Neuronal stem cell (in vitro differentiated cells): ENCODE measurements around the gene RUNX2.
A peak's percentile ranks its signal among the peaks of the same experiment; 100 is the strongest.

Experiments
- DNase-seq: peaks from one replicate; pipeline ENCODE4 v3.0.0-alpha.2; 2013; ENCODE audit warnings: low spot score
- H2AFZ ChIP-seq: one replicate; pipeline ENCODE4 v1.6.1; 2013; ENCODE audit warnings: mild to moderate bottlenecking, low read length, inconsistent platforms
- H2AK5ac ChIP-seq: 2 replicates; pipeline ENCODE4 v1.6.1; 2013; ENCODE audit warnings: low read depth, mild to moderate bottlenecking, inconsistent platforms, low read length, moderate library complexity, mixed read lengths
- H2BK120ac ChIP-seq: 2 replicates; pipeline ENCODE4 v1.6.1; 2013; ENCODE audit warnings: low read depth, mild to moderate bottlenecking, inconsistent platforms, low read length, moderate library complexity, mixed read lengths
- H2BK12ac ChIP-seq: one replicate; pipeline ENCODE4 v1.6.1; 2013; ENCODE audit warnings: low read length, inconsistent platforms
- H2BK15ac ChIP-seq: 2 replicates; pipeline ENCODE4 v1.6.1; 2013; ENCODE audit warnings: mild to moderate bottlenecking, low read length, inconsistent platforms, mixed read lengths
- H2BK5ac ChIP-seq: one replicate; pipeline ENCODE4 v1.6.1; 2013; ENCODE audit warnings: inconsistent platforms, mild to moderate bottlenecking, low read length, moderate library complexity
- H3K14ac ChIP-seq: one replicate; pipeline ENCODE4 v1.6.1; 2013; ENCODE audit warnings: low read length, inconsistent platforms
- H3K18ac ChIP-seq: 2 replicates; pipeline ENCODE4 v1.6.1; 2013; ENCODE audit warnings: low read length, inconsistent platforms
- H3K23ac ChIP-seq: 2 replicates; pipeline ENCODE4 v1.6.1; 2013; ENCODE audit warnings: low read depth, mild to moderate bottlenecking, mixed read lengths, low read length, inconsistent platforms; ENCODE audit not compliant: poor library complexity
- H3K27ac ChIP-seq: replicated peaks from 3 replicates; pipeline ENCODE4 v1.5.1; 2013; ENCODE audit warnings: low read length, inconsistent platforms
- H3K27me3 ChIP-seq, 3 experiments: 2 replicates each; pipeline ENCODE4 v1.6.1; 2013; ENCODE audit warnings: low read length in 3 of 3, mild to moderate bottlenecking in 2 of 3, inconsistent platforms in 1 of 3, low read depth in 1 of 3, mixed read lengths in 1 of 3, moderate library complexity in 1 of 3; ENCODE audit not compliant: control insufficient read depth in 3 of 3, insufficient read depth in 3 of 3
- H3K36me3 ChIP-seq, 2 donors: replicated peaks in 1 of 2; 2 replicates each; pipeline ENCODE4 v1.6.1; 2013; ENCODE audit warnings: low read length in 2 of 2; ENCODE audit not compliant: control insufficient read depth in 2 of 2, insufficient read depth in 2 of 2
- H3K4ac ChIP-seq: 2 replicates; pipeline ENCODE4 v1.6.1; 2013; ENCODE audit warnings: inconsistent platforms, mild to moderate bottlenecking, low read length, moderate library complexity
- H3K4me1 ChIP-seq, 2 donors: 1 replicate in 1 of 2; 2 replicates in 1 of 2; pipeline ENCODE4 v1.6.1; 2013; ENCODE audit warnings: low read length in 2 of 2, low read depth in 1 of 2; ENCODE audit not compliant: control insufficient read depth in 2 of 2, insufficient read depth in 1 of 2
- H3K4me2 ChIP-seq: one replicate; pipeline ENCODE4 v1.6.1; 2013; ENCODE audit warnings: mild to moderate bottlenecking, low read length, inconsistent platforms; ENCODE audit not compliant: insufficient read depth, poor library complexity, severe bottlenecking
- H3K4me3 ChIP-seq, 2 donors: 2 replicates each; pipeline ENCODE4 v1.5.1; 2013; ENCODE audit warnings: low read length in 2 of 2, mild to moderate bottlenecking in 2 of 2, inconsistent platforms in 1 of 2, moderate library complexity in 1 of 2
- H3K79me1 ChIP-seq: one replicate; pipeline ENCODE4 v1.6.1; 2013; ENCODE audit warnings: low read depth, mild to moderate bottlenecking, inconsistent platforms, low read length, moderate library complexity
- H3K9ac ChIP-seq: one replicate; pipeline ENCODE4 v1.6.1; 2013; ENCODE audit warnings: mild to moderate bottlenecking, low read depth, low read length, inconsistent platforms; ENCODE audit not compliant: poor library complexity
- H3K9me3 ChIP-seq, 2 donors: replicated peaks in 1 of 2; 2 replicates each; pipeline versions ENCODE3 to v1.6.1; 2013; ENCODE audit warnings: low read length in 2 of 2, mild to moderate bottlenecking in 2 of 2, inconsistent platforms in 1 of 2, low read depth in 1 of 2, mixed read lengths in 1 of 2, moderate library complexity in 1 of 2; ENCODE audit not compliant: control insufficient read depth in 2 of 2, insufficient read depth in 1 of 2
- H4K8ac ChIP-seq: one replicate; pipeline ENCODE4 v1.6.1; 2013; ENCODE audit warnings: low read depth, mild to moderate bottlenecking, inconsistent platforms, low read length, moderate library complexity
- H4K91ac ChIP-seq: one replicate; pipeline ENCODE4 v1.6.1; 2013; ENCODE audit warnings: low read length, low read depth, mild to moderate bottlenecking, inconsistent platforms; ENCODE audit not compliant: poor library complexity
- WGBS, 2 donors: extraction: QIAGEN DNeasy Blood & Tissue Kit; methylation state at CpG; one replicate each; pipeline ENCODE4 v1.1.7; 2013; ENCODE audit warnings: missing lambda C conversion rate in 2 of 2, mixed read lengths in 1 of 2; ENCODE audit not compliant: insufficient read length in 2 of 2, insufficient replicate concordance in 1 of 2; ENCODE audit errors: extremely low coverage in 2 of 2; 5-methylcytosine and 5-hydroxymethylcytosine counted together

Gene RUNX2

DNA sequence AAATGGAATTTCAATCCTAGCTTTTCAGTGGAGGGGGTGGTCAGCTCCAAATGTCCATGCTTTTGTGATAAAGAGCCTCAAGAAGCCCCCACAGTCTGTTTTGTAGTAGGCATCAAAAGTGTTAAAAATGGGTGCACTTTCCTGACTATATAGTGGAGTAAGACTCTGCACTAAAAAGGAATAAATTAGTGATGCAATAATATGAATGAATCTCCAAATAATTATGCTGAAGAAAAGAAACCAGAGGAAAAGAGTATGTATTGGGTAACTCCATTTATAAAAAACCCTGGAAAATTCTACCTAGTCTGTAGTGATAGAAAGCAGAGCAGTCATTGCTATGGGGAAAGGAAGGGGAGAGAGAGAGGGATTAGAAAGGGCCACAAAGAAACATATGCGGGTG, 360.1 kb downstream of the RUNX2 start:
- H3K18ac ChIP-seq: no peak overlapping the region
- H3K4me3 ChIP-seq: no peak overlapping the region
- no peak overlapping the region for H2BK12ac ChIP-seq
- WGBS, 2 donors: no CpG with 5 or more reads among the region's 1 CpG
- H4K8ac ChIP-seq: no peak overlapping the region
- H3K9me3 ChIP-seq: no peaks in the 10 kb centered on the region
- H3K79me1 ChIP-seq: no peaks in the 10 kb centered on the region
- no peak overlapping the region for H2BK120ac ChIP-seq
- H2AK5ac ChIP-seq: no peak overlapping the region
- no peak for DNase-seq
- no peak overlapping the region for H3K9ac ChIP-seq
- no peak overlapping the region for H2AFZ ChIP-seq
- no peaks in the 10 kb centered on the region for H3K36me3 ChIP-seq
- H3K14ac ChIP-seq: no peak overlapping the region
- no peaks in the 10 kb centered on the region for H3K27me3 ChIP-seq
- H2BK15ac ChIP-seq: no peak overlapping the region
- no peak overlapping the region for H2BK5ac ChIP-seq
- H3K4me1 ChIP-seq: no peaks in the 10 kb centered on the region
- H3K4me2 ChIP-seq: no peak overlapping the region
- no peak overlapping the region for H3K23ac ChIP-seq
- H4K91ac ChIP-seq: no peak overlapping the region
- H3K27ac ChIP-seq: no peak overlapping the region
- no peak overlapping the region for H3K4ac ChIP-seq

DNA sequence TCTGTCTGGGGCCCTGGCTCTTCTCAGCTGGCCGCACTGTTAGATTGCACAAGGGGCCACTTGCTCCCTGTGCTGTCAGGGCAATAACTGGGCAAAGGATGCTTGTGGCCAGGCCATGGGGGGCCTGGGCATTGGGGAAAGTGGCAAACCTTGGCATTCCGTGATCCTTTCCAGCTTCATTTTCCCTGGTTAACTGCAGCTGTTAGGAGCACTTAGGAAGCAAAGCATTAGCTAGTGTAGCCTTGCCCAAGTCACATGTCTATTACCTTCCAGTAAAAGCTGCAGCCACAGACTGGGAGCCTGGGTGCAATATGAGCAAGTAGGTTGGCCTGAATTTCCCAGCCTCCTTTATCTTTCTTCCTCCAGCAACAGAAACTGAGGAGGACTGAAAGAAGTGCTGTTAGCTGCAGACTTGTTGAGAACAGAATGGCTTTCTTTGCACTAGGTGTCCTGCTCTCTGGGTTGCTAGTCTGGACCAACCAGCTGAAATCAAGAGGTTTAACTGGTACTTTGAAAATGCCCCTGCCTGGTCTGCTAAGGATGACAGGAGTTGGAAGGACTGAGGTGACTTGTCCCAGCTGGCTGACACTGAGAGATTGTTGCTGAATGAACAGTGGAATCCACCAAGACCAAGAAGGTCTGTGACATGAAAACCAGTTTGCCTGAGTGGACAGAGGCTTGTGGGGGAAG, 361.9 kb downstream of the RUNX2 start:
- Histone ChIP-seq H3K9ac (no peak overlapping the region), H3K4ac (no peak overlapping the region), H2BK15ac (peak overlapping the region; percentile 56), H3K27ac (no peak overlapping the region), H3K27me3 (no peaks in the 10 kb centered on the region), H3K14ac (no peak overlapping the region), H2AK5ac (no peak overlapping the region), H2BK5ac (no peak overlapping the region), H4K91ac (no peak overlapping the region), H3K79me1 (no peaks in the 10 kb centered on the region), H3K18ac (peak overlapping the region; percentile 51), H2BK12ac (no peak overlapping the region), H3K4me3 (no peak overlapping the region), H2BK120ac (no peak overlapping the region), H4K8ac (no peak overlapping the region), H3K9me3 (no peaks in the 10 kb centered on the region), H3K4me1 (no peaks in the 10 kb centered on the region), H3K4me2 (no peak overlapping the region), H2AFZ (no peak overlapping the region), H3K36me3 (no peaks in the 10 kb centered on the region), H3K23ac (no peak overlapping the region)
- WGBS, 2 donors: no CpG with 5 or more reads among the region's 2 CpGs
- no peak for DNase-seq

DNA sequence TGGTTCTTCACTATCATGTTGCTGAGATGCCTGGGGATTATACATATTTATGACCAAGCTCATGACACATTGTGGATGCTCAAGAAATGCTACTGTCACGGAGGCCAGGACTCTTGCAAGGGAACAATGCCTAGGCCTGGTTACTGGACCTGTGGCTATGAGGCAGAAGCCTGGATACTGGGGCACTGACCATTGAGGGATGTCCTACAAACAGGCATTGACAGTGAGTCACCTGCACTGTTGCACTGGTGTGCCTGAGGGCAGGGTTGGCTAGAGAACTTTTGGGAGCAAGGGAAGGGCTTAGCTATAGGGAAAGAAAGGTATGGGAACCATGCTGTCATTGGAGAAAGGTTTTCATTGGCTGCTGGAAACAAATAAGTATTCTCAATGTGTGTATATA, 362.7 kb downstream of the RUNX2 start:
- no peak overlapping the region for H2BK12ac ChIP-seq
- H3K9ac ChIP-seq: no peak overlapping the region
- no peak overlapping the region for H3K27ac ChIP-seq
- H3K36me3 ChIP-seq: no peaks in the 10 kb centered on the region
- H3K4me1 ChIP-seq: no peaks in the 10 kb centered on the region
- no peak overlapping the region for H3K18ac ChIP-seq
- no peak for DNase-seq
- no peaks in the 10 kb centered on the region for H3K79me1 ChIP-seq
- no peak overlapping the region for H2BK15ac ChIP-seq
- H3K4me2 ChIP-seq: no peak overlapping the region
- H2AFZ ChIP-seq: no peak overlapping the region
- H4K8ac ChIP-seq: no peak overlapping the region
- no peak overlapping the region for H3K4ac ChIP-seq
- no peaks in the 10 kb centered on the region for H3K27me3 ChIP-seq
- H2BK5ac ChIP-seq: no peak overlapping the region
- no CpG with 5 or more reads among the region's 1 CpG for WGBS, 2 donors
- H3K23ac ChIP-seq: no peak overlapping the region
- no peak overlapping the region for H3K14ac ChIP-seq
- no peaks in the 10 kb centered on the region for H3K9me3 ChIP-seq
- no peak overlapping the region for H2BK120ac ChIP-seq
- H4K91ac ChIP-seq: no peak overlapping the region
- H2AK5ac ChIP-seq: no peak overlapping the region
- H3K4me3 ChIP-seq: no peak overlapping the region

DNA sequence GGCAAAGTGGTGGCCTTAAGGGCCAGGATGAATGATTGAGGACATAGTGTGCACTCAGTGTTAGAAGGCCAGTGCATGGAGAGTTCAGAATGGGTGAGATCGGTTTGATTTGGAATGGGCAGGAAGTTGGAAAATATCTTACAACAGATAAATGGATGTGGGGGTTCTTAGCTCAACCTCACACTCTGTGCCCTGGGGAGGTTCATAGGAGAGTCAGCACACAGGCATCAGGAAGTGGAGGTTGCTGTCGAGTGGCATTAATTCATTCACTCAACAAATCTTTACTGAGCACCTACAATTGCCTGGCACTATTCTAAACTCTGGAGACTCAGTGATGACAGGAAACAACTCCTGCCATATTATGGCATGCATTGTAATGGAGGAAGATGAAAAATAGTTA, 363.3 kb downstream of the RUNX2 start:
- Histone ChIP-seq H2BK15ac (no peak overlapping the region), H3K18ac (no peak overlapping the region), H4K91ac (no peak overlapping the region), H3K4ac (no peak overlapping the region), H3K36me3 (no peaks in the 10 kb centered on the region), H3K27ac (no peak overlapping the region), H3K79me1 (no peaks in the 10 kb centered on the region), H2BK120ac (no peak overlapping the region), H2AK5ac (no peak overlapping the region), H2BK5ac (no peak overlapping the region), H3K9me3 (no peaks in the 10 kb centered on the region), H3K4me2 (no peak overlapping the region), H3K27me3 (no peaks in the 10 kb centered on the region), H2AFZ (no peak overlapping the region), H2BK12ac (no peak overlapping the region), H3K9ac (no peak overlapping the region), H3K4me3 (no peak overlapping the region), H3K23ac (no peak overlapping the region), H3K4me1 (no peaks in the 10 kb centered on the region), H4K8ac (no peak overlapping the region), H3K14ac (no peak overlapping the region)
- WGBS, 2 donors: no CpG with 5 or more reads among the region's 2 CpGs
- no peak for DNase-seq
